GM13977 (cell line): ENCODE data around the gene AUTS2.

Experiments
- DNase-seq: peaks from one replicate; pipeline ENCODE4 v3.0.0; 2012; ENCODE audit warnings: low spot score
- CTCF ChIP-seq: IDR thresholded peaks from 2 replicates; pipeline ENCODE4 v1.5.1; 2012; ENCODE audit warnings: mild to moderate bottlenecking, control low read depth; ENCODE audit not compliant: insufficient read depth; ENCODE audit errors: extremely low read depth, missing control alignments
- in situ Hi-C: fragments of 300-500 bp; cut with MboI; formaldehyde crosslinking; loops from one replicate; pipeline ENCODE4 v1.12.0; 2022; ENCODE audit warnings: low sequenced_read_pairs, low pct_unique_long_range_greater_than_20kb, mixed read lengths, inconsistent platforms; ENCODE audit not compliant: unreplicated experiment

The AUTS2 gene

GRCh38 chr7:70736715-70737460, 1138.6 kb downstream of the AUTS2 start:
- no peak for TF ChIP-seq CTCF
- no peak for DNase-seq
- in situ Hi-C loops = no loop called here

GRCh38 chr7:70738151-70738885, 1140.0 kb downstream of the AUTS2 start:
- no peak for TF ChIP-seq CTCF
- in situ Hi-C loops = no loop called here
- no peak for DNase-seq

GRCh38 chr7:70739646-70740210, 1141.5 kb downstream of the AUTS2 start:
- in situ Hi-C loops = no loop called here
- no peak for TF ChIP-seq CTCF
- no peak for DNase-seq

- in situ Hi-C loops = no loop called here
- no peak for TF ChIP-seq CTCF
These were observed 1143.4 kb downstream of the AUTS2 start for GRCh38 chr7:70741666-70742065.

GRCh38 chr7:70743531-70744325, 1145.5 kb downstream of the AUTS2 start:
- no peak for TF ChIP-seq CTCF
- in situ Hi-C loops = no loop called here
- no peak for DNase-seq

More at GRCh38 chr7:70741666-70742065, 1143.4 kb downstream of the AUTS2 start:
- no peak for DNase-seq

GRCh38 chr7:70744492-70744891, 1146.2 kb downstream of the AUTS2 start:
- no peak for TF ChIP-seq CTCF
- DNase-seq = no peak

More at GRCh38 chr7:70744492-70744891, 1146.2 kb downstream of the AUTS2 start:
- in situ Hi-C loops = no loop called here
